OCI-LY7 (cell line): Measurements from ENCODE around the gene SIM1.

Experiments used
- CTCF ChIP-seq: fragments of 200-600 bp; sonication (generic); conservative IDR thresholded peaks from 2 replicates; pipeline ENCODE4 v1.5.1; 2014; ENCODE audit warnings: mild to moderate bottlenecking, antibody characterized with exemption, low read length, moderate library complexity, mixed read lengths
- EZH2phosphoT487 ChIP-seq: fragments of 200-600 bp; sonication (generic); IDR thresholded peaks from 2 replicates; pipeline ENCODE4 v1.6.1; 2018; ENCODE audit warnings: low read depth, borderline replicate concordance, mild to moderate bottlenecking, mixed run types, antibody characterized with exemption, low read length, moderate library complexity, mixed read lengths

- no peak for TF ChIP-seq CTCF
- no peak for TF ChIP-seq EZH2phosphoT487
These were observed 118.5 kb downstream of the SIM1 start for GRCh38 chr6:100346203-100346602.
